A673 (cell line): ENCODE results near the gene P3H3. TPM values are rescaled to one million over a fixed set of nuclear protein-coding genes. Genes with fewer than 3 reads are reported as not detected.

ENCODE experiments used
- BruUV-seq: library from RNA; stranded (reverse); fragments of 400-500 nt; replicated peaks from 2 replicates; lab custom pipeline; 2021; lab: Mats Ljungman, UMichigan
- CTCF ChIA-PET: fragments of 300-600 bp; sonication (Branson Sonifier 250); formaldehyde crosslinking; loops from one replicate; lab custom pipeline; 2022; ENCODE audit warnings: antibody characterized with exemption; lab: Charles Lee
- POLR2A ChIA-PET: fragments of 300-600 bp; sonication (Branson Sonifier 250); formaldehyde crosslinking; loops from one replicate; lab custom pipeline; 2022; ENCODE audit warnings: antibody characterized with exemption; ENCODE audit not compliant: low non-redundant PET; lab: Charles Lee
- DNase-seq: peaks from one replicate; pipeline ENCODE4 v3.0.0-alpha.2; 2015; ENCODE audit warnings: low spot score
- H3K27ac ChIP-seq: fragments of 200-600 bp; sonication (generic); 2 replicates; pipeline ENCODE4 v1.5.1; 2016; ENCODE audit warnings: mixed run types, low read depth, mild to moderate bottlenecking, mixed read lengths, antibody characterized with exemption, low read length; ENCODE audit not compliant: poor library complexity, severe bottlenecking
- H3K27me3 ChIP-seq: fragments of 200-600 bp; sonication (generic); replicated peaks from 2 replicates; pipeline ENCODE4 v1.6.1; 2017; ENCODE audit warnings: mixed run types, low read depth, mild to moderate bottlenecking, mixed read lengths, antibody characterized with exemption, low read length; ENCODE audit not compliant: insufficient read depth, poor library complexity
- H3K36me3 ChIP-seq: fragments of 200-600 bp; sonication (generic); 2 replicates; pipeline ENCODE4 v1.6.1; 2016; ENCODE audit warnings: mixed run types, mild to moderate bottlenecking, mixed read lengths, antibody characterized with exemption, low read length; ENCODE audit not compliant: insufficient read depth, poor library complexity, severe bottlenecking
- H3K4me1 ChIP-seq: fragments of 200-600 bp; sonication (generic); 2 replicates; pipeline ENCODE4 v1.6.1; 2017; ENCODE audit warnings: mixed run types, mild to moderate bottlenecking, mixed read lengths, antibody characterized with exemption, low read length; ENCODE audit not compliant: insufficient read depth, poor library complexity, severe bottlenecking
- H3K4me3 ChIP-seq: fragments of 200-600 bp; sonication (generic); 2 replicates; pipeline ENCODE4 v1.5.1; 2016; ENCODE audit warnings: low read depth, mixed run types, mild to moderate bottlenecking, mixed read lengths, low read length; ENCODE audit not compliant: poor library complexity, severe bottlenecking
- H3K9me3 ChIP-seq: fragments of 200-600 bp; sonication (generic); 2 replicates; pipeline ENCODE4 v1.6.1; 2016; ENCODE audit warnings: mixed run types, low read depth, mild to moderate bottlenecking, mixed read lengths, antibody characterized with exemption, low read length; ENCODE audit not compliant: poor library complexity, severe bottlenecking
- EZH2 ChIP-seq: fragments of 200-600 bp; sonication (generic); IDR thresholded peaks from 2 replicates; pipeline ENCODE4 v1.6.1; 2017; ENCODE audit warnings: borderline replicate concordance, low read depth, mild to moderate bottlenecking, mixed read lengths, antibody characterized with exemption, low read length; ENCODE audit not compliant: poor library complexity, severe bottlenecking
- intact Hi-C: fragments of 100-400 bp; cut with micrococcal nuclease; formaldehyde crosslinking; loops from one replicate; pipeline ENCODE4 v1.10.0; 2022; ENCODE audit not compliant: unreplicated experiment
- total RNA-seq: library from RNA; stranded (reverse); gene quantifications from 2 replicates; pipeline ENCODE4 v1.2.3, GENCODE V29; 2021
- TF ChIP-seq, protein P1 (sequence below): fragments of 300-800, 200-600 bp; sonication (generic); conservative IDR thresholded peaks from 2 replicates; pipeline ENCODE4 v1.5.1; 2017; ENCODE audit warnings: low read depth, mild to moderate bottlenecking, antibody characterized with exemption, low read length, moderate library complexity, mixed read lengths

Gene P3H3
- total RNA-seq, 1 experiment from 2014 or later = 45.3 TPM

DNA sequence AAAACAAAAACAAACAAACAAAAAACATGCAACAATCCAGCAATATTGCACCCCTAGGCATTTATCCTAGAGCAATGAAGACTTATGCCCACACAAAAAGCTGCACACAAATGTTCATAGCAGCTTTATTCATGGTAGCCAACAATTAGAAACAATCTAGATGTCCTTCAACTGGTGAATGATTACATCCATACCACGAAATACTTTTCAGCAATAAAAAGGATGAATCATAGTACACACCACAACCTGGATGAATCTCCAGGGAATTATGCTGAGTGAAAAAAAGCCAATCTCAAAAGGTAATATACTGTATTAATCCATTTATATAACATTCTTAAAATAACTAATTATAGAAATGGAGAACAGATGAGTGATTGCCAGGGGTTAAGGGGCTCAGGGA, 21.0 kb upstream of the P3H3 start:
- Histone ChIP-seq H3K4me1 (no peaks in the 10 kb centered on the region), H3K27ac (no peak overlapping the region), H3K9me3 (no peaks in the 10 kb centered on the region), H3K27me3 (no peaks in the 10 kb centered on the region), H3K4me3 (no peak overlapping the region), H3K36me3 (no peaks in the 10 kb centered on the region)
- intact Hi-C loops = no loop called here
- no peak for TF ChIP-seq EZH2
- TF ChIP-seq, protein P1, sequence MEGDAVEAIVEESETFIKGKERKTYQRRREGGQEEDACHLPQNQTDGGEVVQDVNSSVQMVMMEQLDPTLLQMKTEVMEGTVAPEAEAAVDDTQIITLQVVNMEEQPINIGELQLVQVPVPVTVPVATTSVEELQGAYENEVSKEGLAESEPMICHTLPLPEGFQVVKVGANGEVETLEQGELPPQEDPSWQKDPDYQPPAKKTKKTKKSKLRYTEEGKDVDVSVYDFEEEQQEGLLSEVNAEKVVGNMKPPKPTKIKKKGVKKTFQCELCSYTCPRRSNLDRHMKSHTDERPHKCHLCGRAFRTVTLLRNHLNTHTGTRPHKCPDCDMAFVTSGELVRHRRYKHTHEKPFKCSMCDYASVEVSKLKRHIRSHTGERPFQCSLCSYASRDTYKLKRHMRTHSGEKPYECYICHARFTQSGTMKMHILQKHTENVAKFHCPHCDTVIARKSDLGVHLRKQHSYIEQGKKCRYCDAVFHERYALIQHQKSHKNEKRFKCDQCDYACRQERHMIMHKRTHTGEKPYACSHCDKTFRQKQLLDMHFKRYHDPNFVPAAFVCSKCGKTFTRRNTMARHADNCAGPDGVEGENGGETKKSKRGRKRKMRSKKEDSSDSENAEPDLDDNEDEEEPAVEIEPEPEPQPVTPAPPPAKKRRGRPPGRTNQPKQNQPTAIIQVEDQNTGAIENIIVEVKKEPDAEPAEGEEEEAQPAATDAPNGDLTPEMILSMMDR = no peak
- DNase-seq = no peak
- ChIA-PET CTCF (interaction anchor here (0.7 kb wide), 1 partner anchor 437 kb away, joined by 5 read pairs; no protein-coding TSS in a partner anchor), POLR2A (no interaction called here)
- no TSS peak for BruUV-seq

DNA sequence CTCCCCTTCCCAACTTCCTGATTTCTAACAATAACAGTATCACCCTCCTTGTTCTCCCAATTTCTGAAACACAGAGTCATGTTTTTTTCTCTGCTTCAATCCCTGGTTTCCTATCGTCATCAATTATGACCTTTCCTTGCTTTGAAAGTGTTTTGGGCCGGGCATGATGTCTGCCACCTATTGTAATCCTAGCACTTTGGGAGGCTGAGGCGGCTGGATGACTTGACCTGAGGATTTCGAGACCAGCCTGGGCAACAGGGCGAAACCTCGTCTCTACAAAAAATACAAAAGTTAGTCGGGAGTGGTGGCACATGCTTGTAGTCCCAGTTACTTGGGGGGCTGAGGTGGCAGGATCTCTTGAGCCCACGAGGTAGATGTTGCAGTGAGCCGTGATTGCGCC, 19.2 kb upstream of the P3H3 start:
- Histone ChIP-seq H3K9me3 (no peaks in the 10 kb centered on the region), H3K4me3 (no peak overlapping the region), H3K27ac (no peak overlapping the region), H3K27me3 (no peaks in the 10 kb centered on the region), H3K36me3 (no peaks in the 10 kb centered on the region), H3K4me1 (no peaks in the 10 kb centered on the region)
- ChIA-PET POLR2A (no interaction called here), CTCF (no interaction called here)
- TF ChIP-seq, protein P1 = no peak
- TF ChIP-seq EZH2 = no peak
- BruUV-seq = no TSS peak
- no peak for DNase-seq
- intact Hi-C loops = no loop called here

DNA sequence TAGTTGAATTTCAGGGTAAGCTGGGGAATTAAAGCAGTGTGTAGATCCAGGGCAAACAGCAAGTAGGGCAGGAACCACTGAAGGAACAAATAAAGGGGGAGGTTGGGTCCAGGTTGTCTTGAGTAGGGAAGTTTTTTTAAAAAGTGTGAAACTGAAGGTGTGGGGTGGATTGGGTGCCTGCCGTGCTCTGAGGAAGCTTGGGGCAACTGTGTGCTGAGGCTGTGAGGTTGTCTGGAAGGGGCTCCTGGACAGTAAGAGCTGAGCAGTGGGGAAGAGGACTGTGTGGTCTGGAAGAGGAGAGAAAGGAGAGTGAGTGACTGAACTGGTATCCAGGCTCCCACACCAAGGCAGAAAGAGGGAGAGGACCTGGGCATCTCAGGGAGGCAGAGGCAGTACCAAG, 17.4 kb upstream of the P3H3 start:
- Histone ChIP-seq H3K4me3 (no peak overlapping the region), H3K4me1 (no peaks in the 10 kb centered on the region), H3K9me3 (no peaks in the 10 kb centered on the region), H3K36me3 (no peaks in the 10 kb centered on the region), H3K27ac (no peak overlapping the region), H3K27me3 (no peaks in the 10 kb centered on the region)
- no peak for TF ChIP-seq EZH2
- TF ChIP-seq, protein P1 = no peak
- CTCF ChIA-PET = interaction anchor here (0.7 kb wide), 1 partner anchor 177 kb away, joined by 10 read pairs; no protein-coding TSS in a partner anchor
- POLR2A ChIA-PET = no interaction called here
- no peak for DNase-seq
- intact Hi-C loops = no loop called here
- no TSS peak for BruUV-seq
